WERI-Rb-1 (cell line): ENCODE data around the gene OR13J1.
"Not testable (repeated sequence)": the region's sequence is repeated elsewhere in the genome, so short reads cannot be mapped to it uniquely, and the experiment has no call there.

Experiments
- DNase-seq: peaks from one replicate; pipeline ENCODE4 v3.0.0-alpha.2; 2020
- H3K27ac ChIP-seq: fragments of 250-450 bp; sonication (Bioruptor Pico); 2 replicates; pipeline ENCODE4 v1.5.1; 2020; ENCODE audit warnings: mild to moderate bottlenecking, moderate library complexity
- H3K27me3 ChIP-seq: fragments of 250-450 bp; sonication (Bioruptor Pico); 2 replicates; pipeline ENCODE4 v1.5.1; 2021; ENCODE audit warnings: mild to moderate bottlenecking, low read depth, moderate library complexity; ENCODE audit not compliant: insufficient read depth, severe bottlenecking
- H3K36me3 ChIP-seq: fragments of 250-450 bp; sonication (Bioruptor Pico); 2 replicates; pipeline ENCODE4 v1.5.1; 2020; ENCODE audit warnings: mild to moderate bottlenecking, moderate library complexity
- H3K4me3 ChIP-seq: 2 replicates; pipeline ENCODE4 v1.5.1; 2011; ENCODE audit warnings: low read depth, mild to moderate bottlenecking, control low read depth, low read length
- H3K9me3 ChIP-seq: fragments of 250-450 bp; sonication (Bioruptor Pico); 2 replicates; pipeline ENCODE4 v1.5.1; 2021; ENCODE audit warnings: mild to moderate bottlenecking, moderate library complexity; ENCODE audit not compliant: severe bottlenecking
- CTCF ChIP-seq: IDR thresholded peaks from 2 replicates; pipeline ENCODE4 v1.5.1; 2011; ENCODE audit warnings: low read depth, mild to moderate bottlenecking, control low read depth, inconsistent platforms, low read length

Gene OR13J1

GRCh38 chr9:35905051-35905781 is 35.0 kb upstream of the OR13J1 start:
- no peak overlapping the region for H3K4me3 ChIP-seq
- no peaks in the 10 kb centered on the region for H3K27me3 ChIP-seq
- TF ChIP-seq CTCF, result no peak
- H3K36me3 ChIP-seq, result no peaks in the 10 kb centered on the region
- H3K27ac ChIP-seq, result no peak overlapping the region
- no peak for DNase-seq
- H3K9me3 ChIP-seq, result no peaks in the 10 kb centered on the region

DNA sequence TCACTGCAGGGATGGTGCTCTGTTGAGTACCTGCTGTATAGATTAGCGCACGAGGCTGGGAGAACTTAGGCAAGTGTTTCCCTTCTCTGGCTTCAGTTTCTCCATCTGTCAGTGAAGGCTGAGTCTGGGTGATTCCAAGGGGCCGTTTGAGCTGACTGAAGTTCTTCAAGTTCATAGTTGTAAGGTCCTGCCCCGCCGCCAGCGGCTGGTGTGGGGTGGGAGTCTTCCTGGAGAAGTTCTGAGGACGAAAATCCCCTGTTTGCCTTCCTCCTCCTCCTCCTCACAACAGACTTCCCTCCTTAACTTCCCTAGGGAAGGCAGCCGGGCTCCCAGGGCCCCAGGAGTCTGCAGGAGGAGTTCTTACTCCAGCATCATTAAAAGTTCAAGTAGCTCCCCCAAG is 34.1 kb upstream of the OR13J1 start:
- H3K4me3 ChIP-seq, result no peak overlapping the region
- H3K9me3 ChIP-seq, result no peaks in the 10 kb centered on the region
- no peak for TF ChIP-seq CTCF
- no peaks in the 10 kb centered on the region for H3K27me3 ChIP-seq
- no peak overlapping the region for H3K27ac ChIP-seq
- DNase-seq, result no peak
- H3K36me3 ChIP-seq, result no peaks in the 10 kb centered on the region

DNA sequence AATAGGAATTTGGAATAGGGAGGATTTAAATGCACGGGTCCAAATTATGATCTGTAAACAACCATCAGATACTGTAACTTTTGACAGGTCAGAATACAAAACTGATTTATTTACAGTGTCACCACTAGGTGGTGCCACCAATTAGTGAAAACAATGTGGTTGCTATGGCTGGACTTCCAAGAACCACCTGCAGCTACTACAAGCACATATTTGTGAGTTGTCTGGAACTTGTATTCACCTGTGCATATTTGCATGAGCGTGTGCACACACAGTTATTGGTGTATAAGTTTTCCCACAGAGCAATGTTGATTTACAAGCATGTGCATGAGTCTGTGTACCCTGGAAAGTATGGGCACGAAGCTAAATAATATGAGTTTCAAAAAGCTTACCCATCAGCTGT is 32.8 kb upstream of the OR13J1 start:
- TF ChIP-seq CTCF, result peak; percentile 45; the same call in 1 of the 2 replicates
- Histone ChIP-seq H3K27me3 (no peaks in the 10 kb centered on the region), H3K9me3 (no peaks in the 10 kb centered on the region), H3K4me3 (no peak overlapping the region), H3K27ac (no peak overlapping the region), H3K36me3 (no peaks in the 10 kb centered on the region)
- DNase-seq, result peak; percentile 37

- no peak for DNase-seq
- no peaks in the 10 kb centered on the region for H3K9me3 ChIP-seq
- TF ChIP-seq CTCF, result no peak
- no peaks in the 10 kb centered on the region for H3K27me3 ChIP-seq
- H3K36me3 ChIP-seq, result no peaks in the 10 kb centered on the region
- H3K4me3 ChIP-seq, result no peak overlapping the region
- no peak overlapping the region for H3K27ac ChIP-seq
Observed at GRCh38 chr9:35899021-35899420, 28.8 kb upstream of the OR13J1 start.

GRCh38 chr9:35898337-35898736 is 28.1 kb upstream of the OR13J1 start:
- no peaks in the 10 kb centered on the region for H3K36me3 ChIP-seq
- H3K4me3 ChIP-seq, result no peak overlapping the region
- no peak for TF ChIP-seq CTCF
- H3K27me3 ChIP-seq, result no peaks in the 10 kb centered on the region
- no peak overlapping the region for H3K27ac ChIP-seq
- DNase-seq, result no peak
- no peaks in the 10 kb centered on the region for H3K9me3 ChIP-seq

DNA sequence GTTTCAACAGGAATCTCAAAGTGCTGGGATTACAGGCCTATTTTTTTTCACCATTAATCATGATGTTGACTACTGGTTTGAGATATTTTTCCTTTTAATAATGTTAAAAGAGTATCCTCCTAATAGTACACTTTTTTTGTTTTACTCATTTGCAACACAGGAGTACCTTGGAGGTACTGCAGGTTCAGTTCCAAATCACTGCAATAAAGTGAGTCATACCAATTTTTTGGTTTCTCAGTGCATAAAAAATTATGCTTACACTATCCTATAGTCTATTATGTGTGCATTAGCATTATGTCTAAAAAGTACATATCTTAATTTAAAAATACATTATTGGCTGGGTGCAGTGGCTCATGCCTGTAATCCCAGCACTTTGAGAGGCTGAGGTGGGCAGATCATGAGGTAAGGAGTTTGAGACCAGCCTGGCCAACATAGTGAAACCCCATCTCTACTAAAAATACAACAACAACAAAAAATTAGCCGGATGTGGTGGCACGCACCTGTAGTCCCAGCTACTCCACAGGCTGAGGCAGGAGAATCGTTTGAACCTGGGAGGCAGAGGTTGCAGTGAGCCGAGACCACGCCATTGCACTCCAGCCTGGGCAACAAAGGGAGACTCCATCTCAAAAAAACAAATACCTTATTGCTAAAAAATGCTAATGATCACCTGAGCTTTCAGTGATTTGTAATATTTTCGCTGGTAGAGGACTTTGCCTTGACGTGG is 27.3 kb upstream of the OR13J1 start:
- not testable (repeated sequence) for H3K27me3 ChIP-seq, DNase-seq, H3K27ac ChIP-seq, H3K4me3 ChIP-seq, H3K9me3 ChIP-seq, H3K36me3 ChIP-seq
